Mucosa of descending colon (tissue), 3 donors: ENCODE measurements around the gene PACRG. TPM values are rescaled to one million over a fixed set of nuclear protein-coding genes. Genes with fewer than 3 reads are reported as not detected.

Experiments
- ATAC-seq: fragments of 200-7000 bp; cut with Tn5 transposase; one replicate; pipeline ENCODE4 v1.9.1; 2020; ENCODE audit warnings: mild to moderate bottlenecking, moderate library complexity
- DNase-seq, 3 donors: peaks; one replicate each; pipeline ENCODE4 v3.0.0-alpha.2; 2020
- H3K36me3 ChIP-seq: fragments of 200-600 bp; one replicate; pipeline ENCODE4 v1.8.0; 2021; ENCODE audit warnings: low read depth, mild to moderate bottlenecking
- H3K4me1 ChIP-seq: fragments of 200-600 bp; one replicate; pipeline ENCODE4 v1.8.0; 2021; ENCODE audit warnings: low read depth, mild to moderate bottlenecking
- H3K4me3 ChIP-seq: fragments of 200-600 bp; one replicate; pipeline ENCODE4 v1.8.0; 2021; ENCODE audit warnings: mild to moderate bottlenecking
- H3K9me3 ChIP-seq: fragments of 200-600 bp; one replicate; pipeline ENCODE4 v1.8.0; 2021; ENCODE audit warnings: mild to moderate bottlenecking
- intact Hi-C, 2 donors: fragments of 100-400 bp; cut with DNase I in 1 of 2; cut with micrococcal nuclease in 1 of 2; formaldehyde crosslinking; loops; one replicate each; pipeline versions ENCODE4 v1.11.0 to v1.11.1; 2022; cut with DNase I, micrococcal nuclease
- total RNA-seq, 3 donors: library from RNA; stranded (reverse); fragmentation: NEBNext Ultra II Directional in 2 of 3; extraction: Animal tissue kit (Norgen Biotek cat#: 25700) in 2 of 3; gene quantifications; one replicate each; pipeline versions ENCODE4 v1.2.1 to v1.2.4, GENCODE V29; 2021 to 2023
- TF ChIP-seq, protein P1 (sequence below): fragments of 200-600 bp; IDR thresholded peaks from one replicate; pipeline ENCODE4 v1.8.0; 2022; ENCODE audit warnings: antibody characterized with exemption, mild to moderate bottlenecking
- donor health status: DM: no; HTN: no; CAD: no; lungs with moderate emphysema.
- donor health status: DM: no; HTN: no; CAD: no.
- donor health status: DM: no; HTN: yes; CAD: no.

Gene PACRG
- total RNA-seq, 3 donors from 2014 or later, result 1.1 to 1.5 (median 1.3) TPM

- Histone ChIP-seq H3K36me3 (no peaks in the 10 kb centered on the region), H3K4me3 (no peak overlapping the region), H3K9me3 (no peaks in the 10 kb centered on the region), H3K4me1 (no peaks in the 10 kb centered on the region)
- DNase-seq (no peak), ATAC-seq (no peak)
- TF ChIP-seq, protein P1, sequence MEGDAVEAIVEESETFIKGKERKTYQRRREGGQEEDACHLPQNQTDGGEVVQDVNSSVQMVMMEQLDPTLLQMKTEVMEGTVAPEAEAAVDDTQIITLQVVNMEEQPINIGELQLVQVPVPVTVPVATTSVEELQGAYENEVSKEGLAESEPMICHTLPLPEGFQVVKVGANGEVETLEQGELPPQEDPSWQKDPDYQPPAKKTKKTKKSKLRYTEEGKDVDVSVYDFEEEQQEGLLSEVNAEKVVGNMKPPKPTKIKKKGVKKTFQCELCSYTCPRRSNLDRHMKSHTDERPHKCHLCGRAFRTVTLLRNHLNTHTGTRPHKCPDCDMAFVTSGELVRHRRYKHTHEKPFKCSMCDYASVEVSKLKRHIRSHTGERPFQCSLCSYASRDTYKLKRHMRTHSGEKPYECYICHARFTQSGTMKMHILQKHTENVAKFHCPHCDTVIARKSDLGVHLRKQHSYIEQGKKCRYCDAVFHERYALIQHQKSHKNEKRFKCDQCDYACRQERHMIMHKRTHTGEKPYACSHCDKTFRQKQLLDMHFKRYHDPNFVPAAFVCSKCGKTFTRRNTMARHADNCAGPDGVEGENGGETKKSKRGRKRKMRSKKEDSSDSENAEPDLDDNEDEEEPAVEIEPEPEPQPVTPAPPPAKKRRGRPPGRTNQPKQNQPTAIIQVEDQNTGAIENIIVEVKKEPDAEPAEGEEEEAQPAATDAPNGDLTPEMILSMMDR, result no peak
- intact Hi-C loops, result no loop called here
Observed at GRCh38 chr6:163338671-163339405, 611.1 kb downstream of the PACRG start.

DNA sequence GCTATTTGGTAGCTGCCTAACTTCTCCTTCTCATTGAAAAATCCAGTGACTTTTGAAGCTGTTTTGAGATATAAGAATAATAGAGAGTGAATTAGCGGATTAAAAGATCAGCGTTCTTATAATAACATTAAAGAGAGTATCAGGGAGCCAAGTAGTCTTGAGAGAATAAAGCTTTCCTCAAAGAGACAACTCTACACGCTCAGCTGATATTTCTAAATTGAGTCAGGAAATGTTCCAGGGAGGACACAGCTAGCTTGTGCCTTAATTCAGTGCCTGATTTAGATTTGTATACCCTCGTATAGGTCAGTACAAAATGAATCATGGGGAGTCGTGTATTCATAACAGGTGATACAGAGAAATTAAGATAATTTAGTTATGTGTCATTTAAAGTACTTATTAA lies 611.7 kb downstream of the PACRG start:
- no peak for DNase-seq
- no peak for ATAC-seq
- no peaks in the 10 kb centered on the region for H3K36me3 ChIP-seq
- H3K4me1 ChIP-seq, result no peaks in the 10 kb centered on the region
- intact Hi-C loops, result no loop called here
- TF ChIP-seq, protein P1, result no peak
- no peak overlapping the region for H3K4me3 ChIP-seq
- H3K9me3 ChIP-seq, result no peaks in the 10 kb centered on the region

- TF ChIP-seq, protein P1, result no peak
- ATAC-seq (no peak), DNase-seq (no peak)
- Histone ChIP-seq H3K36me3 (no peaks in the 10 kb centered on the region), H3K4me1 (no peaks in the 10 kb centered on the region), H3K4me3 (no peak overlapping the region), H3K9me3 (no peaks in the 10 kb centered on the region)
- intact Hi-C loops, result no loop called here
Observed at GRCh38 chr6:163340201-163340887, 612.6 kb downstream of the PACRG start.

DNA sequence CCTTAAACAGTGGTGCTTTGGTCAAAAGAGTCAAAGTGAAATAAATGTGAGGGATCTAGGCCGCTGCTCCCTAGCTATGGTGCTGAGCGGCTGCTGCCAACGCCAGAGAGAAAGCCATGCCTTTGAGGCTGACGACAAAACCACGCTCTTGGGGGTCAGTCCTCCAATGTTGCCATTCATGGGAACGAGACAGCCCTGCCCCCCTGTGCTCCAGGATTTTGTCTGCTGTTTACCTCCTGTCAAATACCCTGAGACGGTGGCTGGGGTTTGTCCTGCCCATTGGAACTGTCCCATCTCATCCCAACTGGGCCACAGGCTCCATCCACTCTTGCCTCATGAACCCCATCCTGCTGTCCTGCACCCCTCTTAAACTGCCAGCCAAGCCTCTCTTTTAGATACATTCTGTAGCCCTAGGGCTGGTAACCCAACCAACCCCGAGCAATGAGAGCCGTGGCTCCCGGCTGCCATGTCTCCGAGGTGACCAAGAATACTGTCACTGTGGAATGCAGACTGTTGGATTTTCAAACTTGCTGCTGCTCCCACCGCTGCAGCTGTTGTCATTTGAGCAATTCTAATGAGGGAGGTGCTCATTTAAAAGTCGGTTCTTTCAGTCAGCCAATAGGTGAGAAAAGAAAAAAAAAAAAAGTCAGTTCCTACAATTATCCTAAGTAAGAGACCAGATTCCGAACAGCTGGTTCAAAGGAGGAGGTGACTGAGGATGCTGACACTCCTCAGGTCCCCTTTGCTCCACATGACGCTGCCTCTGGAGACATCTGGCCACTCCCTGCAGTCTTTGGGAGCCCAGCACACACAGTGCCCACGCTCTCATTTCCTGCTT lies 613.7 kb downstream of the PACRG start:
- no peaks in the 10 kb centered on the region for H3K9me3 ChIP-seq
- TF ChIP-seq, protein P1, result no peak
- intact Hi-C loops, result no loop called here
- no peak overlapping the region for H3K4me3 ChIP-seq
- ATAC-seq (no peak), DNase-seq (no peak)
- no peaks in the 10 kb centered on the region for H3K4me1 ChIP-seq
- H3K36me3 ChIP-seq, result no peaks in the 10 kb centered on the region

DNA sequence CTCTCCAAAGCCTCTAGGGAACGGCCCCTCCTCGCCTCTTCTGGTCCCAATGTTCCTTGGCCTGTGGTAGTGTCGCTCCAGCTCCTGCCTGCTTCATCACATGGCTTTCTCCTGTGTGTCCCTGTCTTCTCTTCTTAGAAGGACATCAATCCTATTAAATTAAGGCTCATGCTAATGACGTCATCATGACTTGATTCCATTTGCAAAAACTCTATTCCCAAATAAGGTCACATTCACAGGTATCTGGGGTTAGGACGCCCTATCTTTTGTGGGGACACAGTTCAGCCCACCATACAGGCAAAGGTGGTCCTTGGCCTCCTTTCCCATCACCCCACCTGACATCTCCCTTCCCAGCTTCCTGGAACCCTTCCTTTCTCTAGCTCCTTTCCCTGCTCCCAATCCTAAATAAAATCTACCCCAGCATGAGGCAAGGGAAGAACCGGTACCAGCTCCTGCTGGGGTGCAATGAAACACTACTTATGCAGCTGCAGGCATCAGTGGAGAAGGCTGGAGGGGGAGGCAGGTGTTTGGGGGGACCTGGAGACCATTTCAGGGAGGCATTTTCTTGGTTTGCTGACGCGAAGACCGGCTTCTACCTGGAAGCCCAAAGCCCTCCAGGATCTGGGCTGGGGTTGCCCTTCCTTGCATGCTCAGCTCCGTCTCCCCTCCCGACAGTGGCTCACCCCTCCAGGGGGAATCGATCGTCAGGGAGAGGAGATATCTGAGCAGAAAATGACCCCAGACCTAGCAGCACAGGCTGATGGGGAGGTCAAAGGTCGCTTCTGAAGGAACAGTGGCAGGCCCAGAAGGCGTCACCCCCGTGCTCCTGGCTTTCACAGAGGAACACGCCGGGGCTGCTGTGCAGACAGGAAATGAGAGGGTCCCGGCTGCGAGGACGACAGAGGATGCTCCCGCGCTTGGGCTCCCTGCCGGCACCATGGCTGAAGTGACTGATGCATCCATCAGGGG lies 615.1 kb downstream of the PACRG start:
- DNase-seq (no peak), ATAC-seq (no peak)
- intact Hi-C loops, result no loop called here
- H3K9me3 ChIP-seq, result no peaks in the 10 kb centered on the region
- H3K4me1 ChIP-seq, result no peaks in the 10 kb centered on the region
- no peaks in the 10 kb centered on the region for H3K36me3 ChIP-seq
- TF ChIP-seq, protein P1, result no peak
- no peak overlapping the region for H3K4me3 ChIP-seq
